H1 (cell line): ENCODE results near the gene PARP4. TPM values are rescaled to one million over a fixed set of nuclear protein-coding genes. Genes with fewer than 3 reads are reported as not detected.

Experiments used
- CREB1 ChIP-seq: IDR thresholded peaks from 2 replicates; pipeline ENCODE4 v1.6.1; 2012; ENCODE audit warnings: inconsistent platforms
- POLR2A ChIP-seq, 2 experiments: IDR thresholded peaks; 1 replicate in 1 of 2; 2 replicates in 1 of 2; pipeline ENCODE4 v1.6.1; 2011; ENCODE audit warnings: low read depth in 2 of 2, low read length in 2 of 2, mild to moderate bottlenecking in 2 of 2; ENCODE audit errors: control extremely low read depth in 1 of 2
- RFX5 ChIP-seq: IDR thresholded peaks from 2 replicates; pipeline ENCODE4 v1.6.1; 2011; ENCODE audit warnings: low read depth, low read length, improper control_type of control experiment, borderline replicate concordance
- polyA plus RNA-seq, 7 experiments: library from polyadenylated mRNA; depleted of rRNA in 3 of 7; stranded (reverse) in 5 of 7; unstranded in 2 of 7; fragments of >200 nt in 5 of 7; fragments of 200-250 nt in 2 of 7; gene quantifications; 1 replicate in 5 of 7; 2 replicates in 1 of 7; 4 replicates in 1 of 7; pipeline versions ENCODE4 v1.2.1 to v1.2.3, GENCODE V29; 2011 to 2013; ENCODE audit warnings: missing spikeins in 2 of 7, mixed read lengths in 2 of 7
- total RNA-seq: library from RNA; stranded (reverse); fragmentation: NEBNext Ultra II Directional; extraction: Animal tissue kit (Norgen Biotek cat#: 25700); gene quantifications from 2 replicates; pipeline ENCODE4 v1.2.1, GENCODE V29; 2021

PARP4 gene
- total and polyA plus RNA-seq, 2 of the 8 experiments (the other 6 are each of a cell fraction or from before 2014, with no cell fraction given): 22.2 to 40.3 TPM

- no peak for TF ChIP-seq CREB1
- no peak for TF ChIP-seq POLR2A (IDR thresholded peaks at IDR 0.05; ENCODE audit: control extremely low read depth in 1 of 2, low read depth in 2 of 2, low read length in 2 of 2)
- no peak for TF ChIP-seq RFX5
Observed at GRCh38 chr13:24503379-24503696, 9.2 kb downstream of the PARP4 start (continued).
